Natural killer cell (primary cell): ENCODE data around the gene STIP1. TPM values are rescaled to one million over a fixed set of nuclear protein-coding genes. Genes with fewer than 3 reads are reported as not detected.

Experiments used
- ATAC-seq, 3 donors: fragments of 150-1000 bp in 2 of 3; fragments of 200-7000 bp in 1 of 3; cut with Tn5 transposase; 1 replicate in 1 of 3; 2 replicates in 2 of 3; pipeline ENCODE4 v1.10.0; 2021; ENCODE audit warnings: mild to moderate bottlenecking in 2 of 3, moderate library complexity in 2 of 3
- DNase-seq, 2 donors: peaks; one replicate each; pipeline versions ENCODE4 v3.0.0 to v3.0.0-alpha.2; 2013 to 2021; ENCODE audit warnings: mixed read lengths in 1 of 2
- H3K27ac ChIP-seq: one replicate; pipeline ENCODE4 v1.5.1; 2013; ENCODE audit warnings: mild to moderate bottlenecking, low read length
- H3K27me3 ChIP-seq: one replicate; pipeline ENCODE4 v1.6.1; 2013; ENCODE audit warnings: low read length; ENCODE audit not compliant: control insufficient read depth, insufficient read depth
- H3K36me3 ChIP-seq: one replicate; pipeline ENCODE4 v1.6.1; 2013; ENCODE audit warnings: low read length; ENCODE audit not compliant: control insufficient read depth, insufficient read depth
- H3K4me1 ChIP-seq: one replicate; pipeline ENCODE4 v1.6.1; 2013; ENCODE audit warnings: low read length; ENCODE audit not compliant: control insufficient read depth, insufficient read depth
- H3K4me3 ChIP-seq: one replicate; pipeline ENCODE4 v1.5.1; 2013; ENCODE audit warnings: low read length
- H3K9me3 ChIP-seq: one replicate; pipeline ENCODE4 v1.6.1; 2013; ENCODE audit warnings: low read length; ENCODE audit not compliant: control insufficient read depth, insufficient read depth
- H3K27ac Mint-ChIP-seq, 2 donors: one replicate each; pipeline ENCODE4 v1.8.0; 2022; ENCODE audit warnings: mild to moderate bottlenecking in 2 of 2, mixed read lengths in 2 of 2, moderate library complexity in 1 of 2
- H3K27me3 Mint-ChIP-seq, 2 donors: one replicate each; pipeline ENCODE4 v1.8.0; 2022; ENCODE audit warnings: low read depth in 2 of 2, mixed read lengths in 2 of 2
- H3K36me3 Mint-ChIP-seq: one replicate; pipeline ENCODE4 v1.8.0; 2022; ENCODE audit warnings: mixed read lengths
- H3K4me1 Mint-ChIP-seq, 2 donors: one replicate each; pipeline ENCODE4 v1.8.0; 2022; ENCODE audit warnings: mixed read lengths in 2 of 2
- H3K4me3 Mint-ChIP-seq: one replicate; pipeline ENCODE4 v1.8.0; 2022; ENCODE audit warnings: mild to moderate bottlenecking, moderate library complexity, mixed read lengths
- H3K9me3 Mint-ChIP-seq, 2 donors: one replicate each; pipeline ENCODE4 v1.8.0; 2022; ENCODE audit warnings: mixed read lengths in 2 of 2
- CTCF ChIP-seq: fragments of 200-600 bp; IDR thresholded peaks from one replicate; pipeline ENCODE4 v1.8.0; 2022; ENCODE audit warnings: antibody characterized with exemption
- WGBS: methylation state at CpG from one replicate; pipeline ENCODE4 v1.1.7; 2013; ENCODE audit warnings: missing lambda C conversion rate; ENCODE audit not compliant: insufficient coverage; 5-methylcytosine and 5-hydroxymethylcytosine counted together
- intact Hi-C: fragments of 100-400 bp; cut with micrococcal nuclease; formaldehyde crosslinking; loops from one replicate; pipeline ENCODE4 v1.14.2; 2022
- total RNA-seq, 4 donors: library from RNA; stranded (reverse); fragments of 120-200 nt in 1 of 4; gene quantifications; one replicate each; pipeline versions ENCODE4 v1.2.3 to v1.2.4, GENCODE V29; 2013 to 2022

Gene STIP1
- total RNA-seq, 3 donors from 2014 or later (not counting 1 experiment from before 2014, with no cell fraction given) = 80.9 to 110 (median 85.1) TPM

GRCh38 chr11:64163951-64164350, 22.0 kb upstream of the STIP1 start:
- Histone ChIP-seq H3K27ac (no peak overlapping the region), H3K4me1 (peaks cover 15% of the 10 kb centered on the region), H3K36me3 (no peaks in the 10 kb centered on the region), H3K4me3 (no peak overlapping the region), H3K27me3 (no peaks in the 10 kb centered on the region), H3K9me3 (no peaks in the 10 kb centered on the region)
- H3K36me3 Mint-ChIP-seq = no peaks in the 10 kb centered on the region
- H3K27me3 Mint-ChIP-seq = no peaks in the 10 kb centered on the region
- H3K27ac Mint-ChIP-seq = no peak overlapping the region
- intact Hi-C loops = no loop called here
- no peak for TF ChIP-seq CTCF
- peaks cover 0 to 7% of the 10 kb centered on the region in 2 donors for H3K4me1 Mint-ChIP-seq
- 95% methylated on average over 5 of the region's 5 CpGs for WGBS
- H3K4me3 Mint-ChIP-seq = no peak overlapping the region
- H3K9me3 Mint-ChIP-seq = no peaks in the 10 kb centered on the region
- no peak for ATAC-seq
- DNase-seq = no peak

- Mint-ChIP-seq H3K4me3 (peak overlapping the region; percentile 60), H3K9me3 (no peaks in the 10 kb centered on the region), H3K4me1 (peaks cover 0 to 7% of the 10 kb centered on the region in 2 donors), H3K27me3 (no peaks in the 10 kb centered on the region), H3K27ac (peak overlapping the region in 1 of 2 donors; percentile 45), H3K36me3 (no peaks in the 10 kb centered on the region)
- no peaks in the 10 kb centered on the region for H3K36me3 ChIP-seq
- intact Hi-C loops = no loop called here
- no peak overlapping the region for H3K4me3 ChIP-seq
- H3K9me3 ChIP-seq = no peaks in the 10 kb centered on the region
- no peak for DNase-seq
- no peaks in the 10 kb centered on the region for H3K27me3 ChIP-seq
- 81% methylated on average over 20 of the region's 20 CpGs for WGBS
- H3K27ac ChIP-seq = no peak overlapping the region
- no peak for ATAC-seq
- peaks cover 15% of the 10 kb centered on the region for H3K4me1 ChIP-seq
- TF ChIP-seq CTCF = no peak
These were observed 21.3 kb upstream of the STIP1 start for GRCh38 chr11:64164392-64165312.

- H3K36me3 ChIP-seq = no peaks in the 10 kb centered on the region
- no peaks in the 10 kb centered on the region for H3K27me3 ChIP-seq
- DNase-seq (peak in 1 of 2 donors; percentile 34), ATAC-seq (peak in 2 of 3 donors; percentile 8 to 17)
- Mint-ChIP-seq H3K27me3 (no peaks in the 10 kb centered on the region), H3K27ac (no peak overlapping the region), H3K4me1 (peaks cover 0 to 7% of the 10 kb centered on the region in 2 donors), H3K9me3 (no peaks in the 10 kb centered on the region), H3K4me3 (no peak overlapping the region), H3K36me3 (no peaks in the 10 kb centered on the region)
- intact Hi-C loops = no loop called here
- no peak for TF ChIP-seq CTCF
- peak overlapping the region; percentile 63 for H3K4me3 ChIP-seq
- H3K27ac ChIP-seq = no peak overlapping the region
- WGBS = 2% methylated on average over 32 of the region's 32 CpGs
- peaks cover 15% of the 10 kb centered on the region for H3K4me1 ChIP-seq
- no peaks in the 10 kb centered on the region for H3K9me3 ChIP-seq
These were observed 20.5 kb upstream of the STIP1 start for GRCh38 chr11:64165481-64165841.
